Kidney (tissue), 14 donors: ENCODE data around the gene TPT1. TPM values are rescaled to one million over a fixed set of nuclear protein-coding genes. Genes with fewer than 3 reads are reported as not detected.
"Not testable (repeated sequence)": the region's sequence is repeated elsewhere in the genome, so short reads cannot be mapped to it uniquely, and the experiment has no call there.

Source experiments
- DNase-seq, 5 donors: peaks; one replicate each; pipeline ENCODE4 v3.0.0-alpha.2; 2013 to 2020
- FAIRE-seq: peaks from 2 replicates; lab custom pipeline; 2012; peaks lifted over from hg19 to GRCh38; lab: Jason Lieb, UNC
- H3K27ac ChIP-seq, 2 donors: one replicate each; pipeline ENCODE4 v1.7.0; 2013; ENCODE audit warnings: low read depth in 2 of 2, low read length in 2 of 2, inconsistent platforms in 1 of 2
- H3K27me3 ChIP-seq: one replicate; pipeline ENCODE4 v1.7.1; 2013; ENCODE audit warnings: low read length, inconsistent platforms; ENCODE audit not compliant: control insufficient read depth, insufficient read depth
- H3K36me3 ChIP-seq, 3 donors: one replicate each; pipeline versions ENCODE4 v1.7.0 to v1.7.1; 2013; ENCODE audit warnings: low read length in 3 of 3, control low read depth in 1 of 3, inconsistent platforms in 1 of 3; ENCODE audit not compliant: insufficient read depth in 3 of 3, control insufficient read depth in 2 of 3
- H3K4me1 ChIP-seq, 3 donors: one replicate each; pipeline versions ENCODE4 v1.7.0 to v1.7.1; 2013; ENCODE audit warnings: low read length in 3 of 3, inconsistent platforms in 1 of 3, low read depth in 1 of 3; ENCODE audit not compliant: control insufficient read depth in 2 of 3, insufficient read depth in 2 of 3
- H3K4me3 ChIP-seq, 3 donors: one replicate each; pipeline versions ENCODE4 v1.7.0 to v1.8.1; 2013; ENCODE audit warnings: low read length in 3 of 3, control low read depth in 1 of 3, inconsistent platforms in 1 of 3
- H3K9ac ChIP-seq, 3 donors: one replicate each; pipeline versions ENCODE4 v1.7.0 to v1.7.1; 2013; ENCODE audit warnings: low read length in 3 of 3, control low read depth in 1 of 3, inconsistent platforms in 1 of 3
- H3K9me3 ChIP-seq, 3 donors: one replicate each; pipeline versions ENCODE4 v1.7.0 to v1.7.1; 2013; ENCODE audit warnings: low read length in 3 of 3, control low read depth in 1 of 3, inconsistent platforms in 1 of 3; ENCODE audit not compliant: control insufficient read depth in 2 of 3, insufficient read depth in 1 of 3
- CTCF ChIP-seq: IDR thresholded peaks from 3 replicates; pipeline ENCODE4 v1.5.1; 2012; ENCODE audit warnings: mild to moderate bottlenecking, moderate library complexity, borderline replicate concordance; ENCODE audit not compliant: insufficient read depth; ENCODE audit errors: extremely low read depth
- intact Hi-C: fragments of 100-400 bp; cut with DNase I; formaldehyde crosslinking; loops from one replicate; pipeline ENCODE4 v1.11.1; 2022
- polyA plus RNA-seq: library from polyadenylated mRNA; stranded (reverse); fragments of 350-450 nt; fragmentation: Illumina TruSeq; extraction: RNeasy Lipid Tissue Mini Kit (QIAGEN cat#74804); gene quantifications from one replicate; pipeline ENCODE4 v1.2.3, GENCODE V29; 2014; ENCODE audit warnings: low read depth, low replicate concordance; ENCODE audit not compliant: insufficient read depth
- total RNA-seq: library from RNA; stranded (reverse); fragmentation: NEBNext Ultra II Directional; extraction: Animal tissue kit (Norgen Biotek cat#: 25700); gene quantifications from one replicate; pipeline ENCODE4 v1.2.1, GENCODE V29; 2021
- donor health status: control.
- donor health status: control.
- donor health status: control.
- donor health status: control.
- donor health status: control.
- donor health status: DM: yes; HTN: yes; CAD: no.
- donor health status: Normal renal cell carcinoma (clear cell type).

Gene TPT1
- total and polyA plus RNA-seq, 2 donors from 2014 or later = 4,291 to 6,901 TPM

- no peak for FAIRE-seq
- H3K36me3 ChIP-seq = peaks cover 0 to 8% (median 5%) of the 10 kb centered on the region in 3 donors
- intact Hi-C loops = no loop called here
Measured at GRCh38 chr13:45349438-45349837, 8.5 kb upstream of the TPT1 start.

GRCh38 chr13:45344064-45344463, 3.1 kb upstream of the TPT1 start:
- H3K9me3 ChIP-seq, H3K4me1 ChIP-seq, H3K4me3 ChIP-seq, intact Hi-C loops, FAIRE-seq, DNase-seq, H3K9ac ChIP-seq, H3K27me3 ChIP-seq, H3K27ac ChIP-seq: not testable (repeated sequence)
- peaks cover 3 to 12% (median 7%) of the 10 kb centered on the region in 3 donors for H3K36me3 ChIP-seq

More at GRCh38 chr13:45349438-45349837, 8.5 kb upstream of the TPT1 start:
- Histone ChIP-seq H3K27me3 (no peaks in the 10 kb centered on the region), H3K4me3 (no peak overlapping the region), H3K9ac (no peak overlapping the region), H3K9me3 (no peaks in the 10 kb centered on the region), H3K27ac (no peak overlapping the region), H3K4me1 (no peaks in the 10 kb centered on the region)
- no peak for TF ChIP-seq CTCF
- no peak for DNase-seq

GRCh38 chr13:45343102-45343501, 2.1 kb upstream of the TPT1 start:
- H3K27ac ChIP-seq, H3K4me3 ChIP-seq, H3K9ac ChIP-seq, FAIRE-seq, DNase-seq, intact Hi-C loops, H3K27me3 ChIP-seq, H3K9me3 ChIP-seq: not testable (repeated sequence)
- peaks cover 6 to 15% (median 7%) of the 10 kb centered on the region in 3 donors for H3K4me1 ChIP-seq
- peaks cover 11 to 22% (median 11%) of the 10 kb centered on the region in 3 donors for H3K36me3 ChIP-seq

GRCh38 chr13:45342668-45343067, 1.7 kb upstream of the TPT1 start:
- H3K9me3 ChIP-seq, FAIRE-seq, DNase-seq, intact Hi-C loops, H3K27me3 ChIP-seq: not testable (repeated sequence)
- H3K4me1 ChIP-seq = peaks cover 6 to 17% (median 11%) of the 10 kb centered on the region in 3 donors
- H3K4me3 ChIP-seq = peak overlapping the region in 1 of 3 donors; percentile 99
- H3K9ac ChIP-seq = peak overlapping the region in 1 of 3 donors; percentile 99
- peak overlapping the region in 1 of 2 donors; percentile 94 for H3K27ac ChIP-seq
- H3K36me3 ChIP-seq = peaks cover 15 to 26% (median 16%) of the 10 kb centered on the region in 3 donors

- H3K4me3 ChIP-seq = peak overlapping the region; percentile 85 to 99 (median 90)
- no peak for TF ChIP-seq CTCF
- no peak for FAIRE-seq
- intact Hi-C loops = no loop called here
- no peaks in the 10 kb centered on the region for H3K9me3 ChIP-seq
- peak; percentile 66 to 85 (median 76) for DNase-seq
- H3K4me1 ChIP-seq = peaks cover 6 to 17% (median 16%) of the 10 kb centered on the region in 3 donors
- H3K36me3 ChIP-seq = peaks cover 15 to 33% (median 23%) of the 10 kb centered on the region in 3 donors
- H3K27ac ChIP-seq = peak overlapping the region; percentile 94 to 99
- no peaks in the 10 kb centered on the region for H3K27me3 ChIP-seq
- H3K9ac ChIP-seq = peak overlapping the region; percentile 35 to 99 (median 90)
Measured at GRCh38 chr13:45341799-45342500, 967 bp upstream of the TPT1 start.
